ENCODE data around the gene SPDYE9. TPM values are rescaled to one million over a fixed set of nuclear protein-coding genes. Genes with fewer than 3 reads are reported as not detected.

Gene SPDYE9
- total and polyA plus RNA-seq, 12 donors, result not detected

Small RNA genes within 50 kb of the gene (small RNA-seq; reads per million reads assigned to genes)
- 0 reads per million in 2 donors for gene RF00019

Other genes starting within 250 kb of the SPDYE9 start
- 10 to 100 TPM in 8 of 9 donors, 1 to 10 TPM in 1; 5.7 to 44.3 (median 19.1) TPM for gene POM121, start 160.9 kb downstream of the SPDYE9 start, total RNA-seq
- gene POM121, start 160.9 kb downstream of the SPDYE9 start, polyA plus RNA-seq, result 10 to 100 TPM; 19.7 to 31.0 (median 23.2) TPM
- 1 to 10 TPM in 8 of 9 donors, under 1 TPM in 1; 0.55 to 3.7 (median 2.3) TPM for gene TRIM74, start 116.6 kb downstream of the SPDYE9 start, total RNA-seq
- gene TRIM74, start 116.6 kb downstream of the SPDYE9 start, polyA plus RNA-seq, result 1 to 10 TPM in 2 of 3 donors, under 1 TPM in 1; 0.16 to 5.5 (median 3.3) TPM
- not detected for gene SPDYE8, start 56.3 kb downstream of the SPDYE9 start, total RNA-seq
- gene SPDYE8, start 56.3 kb downstream of the SPDYE9 start, polyA plus RNA-seq, result not detected
- not detected for gene SPDYE11, start 28.1 kb downstream of the SPDYE9 start, total RNA-seq
- gene SPDYE11, start 28.1 kb downstream of the SPDYE9 start, polyA plus RNA-seq, result not detected
- 10 to 100 TPM; 15.8 to 32.4 (median 20.5) TPM for gene NSUN5, start 222.8 kb upstream of the SPDYE9 start, total RNA-seq
- 10 to 100 TPM in 2 of 3 donors, 1 to 10 TPM in 1; 5.6 to 31.0 (median 24.4) TPM for gene NSUN5, start 222.8 kb upstream of the SPDYE9 start, polyA plus RNA-seq
- gene TRIM50, start 242.0 kb upstream of the SPDYE9 start, total RNA-seq, result 1 to 10 TPM in 3 of 9 donors, under 1 TPM in 4, not detected in 2; 0.24 to 1.9 (median 0.89) TPM
- gene TRIM50, start 242.0 kb upstream of the SPDYE9 start, polyA plus RNA-seq, result under 1 TPM in 2 of 3 donors, not detected in 1; 0.27 to 0.56 TPM
- under 1 TPM in 1 of 9 donors, not detected in 8; 0.15 TPM for gene FKBP6, start 242.1 kb upstream of the SPDYE9 start, total RNA-seq
- under 1 TPM in 2 of 3 donors, not detected in 1; 0.07 to 0.88 TPM for gene FKBP6, start 242.1 kb upstream of the SPDYE9 start, polyA plus RNA-seq